ENCODE results near the gene ZNF654. TPM values are rescaled to one million over a fixed set of nuclear protein-coding genes. Genes with fewer than 3 reads are reported as not detected.

Gene ZNF654
- total RNA-seq, 1 donor from 2014 or later: 11.2 TPM

GRCh38 chr3:88131695-88132094 is 72.6 kb downstream of the ZNF654 start:
- Mint-ChIP-seq H3K9me3 (no peaks in the 10 kb centered on the region), H3K4me1 (no peaks in the 10 kb centered on the region), H3K36me3 (ENCODE audit: low read depth) (peaks cover 47% of the 10 kb centered on the region), H3K27me3 (no peaks in the 10 kb centered on the region), H3K27ac (no peak overlapping the region), H3K4me3 (no peak overlapping the region)
- no peak for TF ChIP-seq CTCF (IDR thresholded peaks at IDR 0.05)
- intact Hi-C loops (cut with micrococcal nuclease): loop anchor here (2.0 kb wide), 1 partner anchor 17 kb away; the partner anchor contains the start of gene C3orf38
- ATAC-seq (ENCODE audit: low read depth): no peak
- DNase-seq: no peak
- ChIA-PET CTCF (interaction anchor here (1.4 kb wide), 1 partner anchor 49 kb away, joined by 3 read pairs; no protein-coding TSS in a partner anchor), POLR2A (no interaction called here)

- Mint-ChIP-seq H3K9me3 (no peaks in the 10 kb centered on the region), H3K27ac (no peak overlapping the region)
These were observed 73.8 kb downstream of the ZNF654 start for GRCh38 chr3:88132894-88133293.

GRCh38 chr3:88133711-88134263 is 74.7 kb downstream of the ZNF654 start:
- ATAC-seq (ENCODE audit: low read depth): no peak
- no peaks in the 10 kb centered on the region for H3K4me1 Mint-ChIP-seq

More at GRCh38 chr3:88132894-88133293, 73.8 kb downstream of the ZNF654 start:
- no peak for TF ChIP-seq CTCF (IDR thresholded peaks at IDR 0.05)
- ChIA-PET CTCF (no interaction called here), POLR2A (no interaction called here)
- peaks cover 50% of the 10 kb centered on the region for H3K36me3 Mint-ChIP-seq (ENCODE audit: low read depth)
- H3K4me1 Mint-ChIP-seq: no peaks in the 10 kb centered on the region
- ATAC-seq (ENCODE audit: low read depth) (no peak), DNase-seq (no peak)
- H3K27me3 Mint-ChIP-seq: no peaks in the 10 kb centered on the region
- H3K4me3 Mint-ChIP-seq: no peak overlapping the region
- intact Hi-C loops (cut with micrococcal nuclease): no loop called here

GRCh38 chr3:88137836-88138235 is 78.8 kb downstream of the ZNF654 start:
- POLR2A ChIA-PET: interaction anchor here (1.5 kb wide), 1 partner anchor 12 kb away, joined by 7 read pairs; the partner anchor contains the start of gene C3orf38
- CTCF ChIA-PET: no interaction called here
- H3K27me3 Mint-ChIP-seq: no peaks in the 10 kb centered on the region
- no peak overlapping the region for H3K4me3 Mint-ChIP-seq
- TF ChIP-seq CTCF (IDR thresholded peaks at IDR 0.05): no peak
- ATAC-seq (ENCODE audit: low read depth) (no peak), DNase-seq (no peak)
- no peaks in the 10 kb centered on the region for H3K9me3 Mint-ChIP-seq
- H3K36me3 Mint-ChIP-seq (ENCODE audit: low read depth): peaks cover 65% of the 10 kb centered on the region
- peaks cover 4% of the 10 kb centered on the region for H3K4me1 Mint-ChIP-seq
- intact Hi-C loops (cut with micrococcal nuclease): no loop called here
- no peak overlapping the region for H3K27ac Mint-ChIP-seq

More at GRCh38 chr3:88133711-88134263, 74.7 kb downstream of the ZNF654 start:
- TF ChIP-seq CTCF (IDR thresholded peaks at IDR 0.05): no peak
- Mint-ChIP-seq H3K4me3 (no peak overlapping the region), H3K27ac (no peak overlapping the region), H3K9me3 (no peaks in the 10 kb centered on the region), H3K27me3 (no peaks in the 10 kb centered on the region), H3K36me3 (ENCODE audit: low read depth) (peaks cover 54% of the 10 kb centered on the region)
- ChIA-PET CTCF (no interaction called here), POLR2A (interaction anchor here (0.7 kb wide), 1 partner anchor 21 kb away, joined by 5 read pairs; no protein-coding TSS in a partner anchor)
- DNase-seq: no peak
- intact Hi-C loops (cut with micrococcal nuclease): no loop called here

- Mint-ChIP-seq H3K36me3 (ENCODE audit: low read depth) (peaks cover 41% of the 10 kb centered on the region), H3K4me3 (no peak overlapping the region), H3K27ac (no peak overlapping the region), H3K4me1 (peaks cover 4% of the 10 kb centered on the region), H3K27me3 (no peaks in the 10 kb centered on the region), H3K9me3 (no peaks in the 10 kb centered on the region)
- POLR2A ChIA-PET: no interaction called here
- ATAC-seq (ENCODE audit: low read depth) (no peak), DNase-seq (no peak)
- CTCF ChIA-PET: no interaction called here
- intact Hi-C loops (cut with micrococcal nuclease): no loop called here
- TF ChIP-seq CTCF (IDR thresholded peaks at IDR 0.05): no peak
These were observed 82.5 kb downstream of the ZNF654 start for GRCh38 chr3:88141458-88142083.
